Upper lobe of left lung (tissue), 6 donors: ENCODE data around the gene SPATS1. TPM values are rescaled to one million over a fixed set of nuclear protein-coding genes. Genes with fewer than 3 reads are reported as not detected.
A peak's percentile ranks its signal among the peaks of the same experiment; 100 is the strongest.
"Not testable (repeated sequence)": the region's sequence is repeated elsewhere in the genome, so short reads cannot be mapped to it uniquely, and the experiment has no call there.

Source experiments
- ATAC-seq, 2 donors: fragments of 200-7000 bp; cut with Tn5 transposase; one replicate each; pipeline ENCODE4 v1.9.1; 2022; ENCODE audit warnings: mild to moderate bottlenecking in 2 of 2, moderate library complexity in 2 of 2; ENCODE audit not compliant: low FRiP score in 2 of 2
- DNase-seq, 2 donors: peaks; one replicate each; pipeline ENCODE4 v3.0.0-alpha.2; 2019 to 2020
- H3K27ac ChIP-seq, 4 donors: fragments of 200-600 bp; sonication (generic); one replicate each; pipeline ENCODE4 v1.5.1; 2016 to 2019
- H3K27me3 ChIP-seq, 4 donors: fragments of 200-600 bp; sonication (generic); one replicate each; pipeline ENCODE4 v1.5.1; 2017 to 2019
- H3K36me3 ChIP-seq, 4 donors: fragments of 200-600 bp; sonication (generic); one replicate each; pipeline ENCODE4 v1.5.1; 2016 to 2019
- H3K4me1 ChIP-seq, 4 donors: fragments of 200-600 bp; sonication (generic); one replicate each; pipeline ENCODE4 v1.5.1; 2018 to 2019
- H3K4me3 ChIP-seq, 4 donors: fragments of 200-600 bp; sonication (generic); one replicate each; pipeline ENCODE4 v1.5.1; 2017 to 2019; ENCODE audit warnings: mild to moderate bottlenecking in 2 of 4, moderate library complexity in 1 of 4
- H3K9me3 ChIP-seq, 4 donors: fragments of 200-600 bp; sonication (generic); one replicate each; pipeline ENCODE4 v1.5.1; 2018 to 2019
- CTCF ChIP-seq, 6 experiments: fragments of 450-650 bp in 4 of 6; fragments of 200-600 bp in 2 of 6; sonication (generic) in 2 of 6; IDR thresholded peaks; one replicate each; pipeline ENCODE4 v1.5.1; 2016 to 2019; ENCODE audit warnings: antibody characterized with exemption in 6 of 6
- EP300 ChIP-seq, 4 donors: sonication (generic); formaldehyde crosslinking; IDR thresholded peaks; one replicate each; pipeline ENCODE4 v1.5.1; 2017; ENCODE audit warnings: antibody characterized with exemption in 4 of 4, control low read depth in 2 of 4
- POLR2A ChIP-seq, 4 donors: fragments of 450-650 bp; IDR thresholded peaks; one replicate each; pipeline ENCODE4 v1.5.1; 2016 to 2017; ENCODE audit warnings: antibody characterized with exemption in 4 of 4, mild to moderate bottlenecking in 2 of 4
- POLR2AphosphoS5 ChIP-seq, 2 donors: sonication (generic); formaldehyde crosslinking; IDR thresholded peaks; one replicate each; pipeline ENCODE4 v1.5.1; 2017; ENCODE audit warnings: antibody characterized with exemption in 2 of 2
- WGBS, 2 donors: methylation state at CpG; one replicate each; pipeline ENCODE4 v1.1.5; 2017 to 2018; 5-methylcytosine and 5-hydroxymethylcytosine counted together
- total RNA-seq, 6 donors: library from RNA; depleted of rRNA in 4 of 6; stranded (reverse); fragments of >200 nt in 4 of 6; gene quantifications; one replicate each; pipeline versions ENCODE4 v1.1.0 to v1.2.1, GENCODE V29; 2016 to 2021
- donor health status: DM: no; HTN: no; CAD: no; lungs with moderate emphysema.
- donor health status: DM: no; HTN: yes; CAD: no; lungs with severe emphysema.

The SPATS1 gene
- total RNA-seq, 6 donors from 2014 or later, result 0.91 to 2.2 (median 1.6) TPM; not detected in 3

- ATAC-seq (no peak), DNase-seq (no peak)
- Histone ChIP-seq H3K9me3 (no peaks in the 10 kb centered on the region), H3K27me3 (peaks cover 0 to 11% (median 0%) of the 10 kb centered on the region in 4 donors), H3K36me3 (no peaks in the 10 kb centered on the region), H3K27ac (no peak overlapping the region), H3K4me3 (no peak overlapping the region), H3K4me1 (peaks cover 0 to 7% (median 3%) of the 10 kb centered on the region in 4 donors)
- TF ChIP-seq EP300 (IDR thresholded peaks at IDR 0.05), result no peak
- no peak for TF ChIP-seq POLR2AphosphoS5 (IDR thresholded peaks at IDR 0.05)
- no peak for TF ChIP-seq CTCF (IDR thresholded peaks at IDR 0.05)
- 53 to 76% methylated on average over 2 to 7 of the region's 7 CpGs for WGBS, 2 donors
Observed at GRCh38 chr6:44339763-44340625, 2.5 kb upstream of the SPATS1 start.

- ATAC-seq, result no peak
- H3K27me3 ChIP-seq, result peaks cover 0 to 11% (median 0%) of the 10 kb centered on the region in 4 donors
- peaks cover 0 to 7% (median 3%) of the 10 kb centered on the region in 4 donors for H3K4me1 ChIP-seq
- TF ChIP-seq POLR2AphosphoS5 (IDR thresholded peaks at IDR 0.05) (no peak), EP300 (IDR thresholded peaks at IDR 0.05) (no peak), CTCF (IDR thresholded peaks at IDR 0.05) (no peak), POLR2A (IDR thresholded peaks at IDR 0.05) (no peak)
- 56 to 65% methylated on average over 8 of the region's 8 CpGs for WGBS, 2 donors
- H3K27ac ChIP-seq, result no peak overlapping the region
- no peak for DNase-seq
- no peak overlapping the region for H3K4me3 ChIP-seq
- H3K9me3 ChIP-seq, result no peaks in the 10 kb centered on the region
- H3K36me3 ChIP-seq, result no peaks in the 10 kb centered on the region
Observed at GRCh38 chr6:44341095-44341890, 1.2 kb upstream of the SPATS1 start.

GRCh38 chr6:44342052-44342451, 398 bp upstream of the SPATS1 start:
- peaks cover 0 to 11% (median 0%) of the 10 kb centered on the region in 4 donors for H3K27me3 ChIP-seq
- no peaks in the 10 kb centered on the region for H3K36me3 ChIP-seq
- no peak for TF ChIP-seq POLR2AphosphoS5 (IDR thresholded peaks at IDR 0.05)
- TF ChIP-seq POLR2A (IDR thresholded peaks at IDR 0.05), result no peak
- TF ChIP-seq CTCF (IDR thresholded peaks at IDR 0.05), result no peak
- TF ChIP-seq EP300 (IDR thresholded peaks at IDR 0.05), result no peak
- DNase-seq (no peak), ATAC-seq (peak in 1 of 2 donors; percentile 34)
- no peaks in the 10 kb centered on the region for H3K9me3 ChIP-seq
- H3K27ac ChIP-seq, result no peak overlapping the region
- peak overlapping the region in 2 of 4 donors; percentile 17 to 24 for H3K4me3 ChIP-seq
- H3K4me1 ChIP-seq, result peaks cover 0 to 7% (median 3%) of the 10 kb centered on the region in 4 donors
- whole genome bisulfite sequencing, 2 donors, result 33 to 38% methylated on average over 6 of the region's 6 CpGs

GRCh38 chr6:44346818-44347217, 4.4 kb downstream of the SPATS1 start:
- not testable (repeated sequence) for H3K36me3 ChIP-seq, H3K27me3 ChIP-seq, H3K4me1 ChIP-seq, H3K4me3 ChIP-seq, H3K27ac ChIP-seq, H3K9me3 ChIP-seq, DNase-seq, ATAC-seq
- WGBS, 2 donors, result 71 to 88% methylated on average over 4 of the region's 4 CpGs

GRCh38 chr6:44349904-44350649, 7.6 kb downstream of the SPATS1 start:
- Histone ChIP-seq H3K4me3 (no peak overlapping the region), H3K27ac (no peak overlapping the region), H3K9me3 (no peaks in the 10 kb centered on the region), H3K36me3 (no peaks in the 10 kb centered on the region), H3K27me3 (no peaks in the 10 kb centered on the region), H3K4me1 (no peaks in the 10 kb centered on the region)
- WGBS, 2 donors, result 69 to 70% methylated on average over 6 of the region's 6 CpGs
- no peak for DNase-seq
- no peak for TF ChIP-seq EP300 (IDR thresholded peaks at IDR 0.05)
- no peak for ATAC-seq

GRCh38 chr6:44350650-44350994, 8.2 kb downstream of the SPATS1 start:
- H3K9me3 ChIP-seq, H3K27ac ChIP-seq, H3K27me3 ChIP-seq, H3K4me1 ChIP-seq, H3K36me3 ChIP-seq, ATAC-seq, H3K4me3 ChIP-seq, DNase-seq: not testable (repeated sequence)
- 74 to 76% methylated on average over 4 of the region's 4 CpGs for WGBS, 2 donors
